Transverse colon (tissue), 4 donors: Measurements from ENCODE around the gene APBB1.

Experiments
- CTCF ChIP-seq, 5 experiments: fragments of 200-600 bp in 3 of 5; fragments of 450-650 bp in 2 of 5; sonication (generic) in 3 of 5; IDR thresholded peaks; 1 replicate in 2 of 5; 2 replicates in 3 of 5; pipeline ENCODE4 v1.5.1; 2016 to 2017; ENCODE audit warnings: antibody characterized with exemption in 5 of 5, inconsistent platforms in 3 of 5, mild to moderate bottlenecking in 2 of 5, moderate library complexity in 1 of 5
- EP300 ChIP-seq: sonication (generic); formaldehyde crosslinking; IDR thresholded peaks from one replicate; pipeline ENCODE4 v1.6.1; 2017; ENCODE audit warnings: antibody characterized with exemption, low read depth
- POLR2A ChIP-seq: fragments of 450-650 bp; IDR thresholded peaks from one replicate; pipeline ENCODE4 v1.6.1; 2016; ENCODE audit warnings: antibody characterized with exemption, mild to moderate bottlenecking, moderate library complexity
- POLR2AphosphoS5 ChIP-seq, 3 donors: sonication (generic); formaldehyde crosslinking; IDR thresholded peaks; one replicate each; pipeline ENCODE4 v1.6.1; 2016; ENCODE audit warnings: antibody characterized with exemption in 3 of 3

GRCh38 chr11:6357222-6357621 is 61.7 kb downstream of the APBB1 start:
- TF ChIP-seq EP300 (no peak), POLR2A (no peak), CTCF (IDR thresholded peaks at IDR 0.05) (no peak), POLR2AphosphoS5 (IDR thresholded peaks at IDR 0.05) (no peak)
